HG03565 (cell line): Measurements from ENCODE around the gene ABTB2.
A peak's percentile ranks its signal among the peaks of the same experiment; 100 is the strongest.

ENCODE experiments used
- ATAC-seq: cut with Tn5 transposase; IDR thresholded peaks from one replicate; pipeline ENCODE4 v1.9.1; 2021; ENCODE audit warnings: mild to moderate bottlenecking, moderate library complexity; ENCODE audit not compliant: unreplicated experiment

The ABTB2 gene

GRCh38 chr11:34155057-34155756, 202.6 kb downstream of the ABTB2 start:
- no peak for ATAC-seq

GRCh38 chr11:34154059-34154875, 203.5 kb downstream of the ABTB2 start:
- peak; percentile 52 for ATAC-seq

- no peak for ATAC-seq
Measured at GRCh38 chr11:34151916-34152845, 205.6 kb downstream of the ABTB2 start.

DNA sequence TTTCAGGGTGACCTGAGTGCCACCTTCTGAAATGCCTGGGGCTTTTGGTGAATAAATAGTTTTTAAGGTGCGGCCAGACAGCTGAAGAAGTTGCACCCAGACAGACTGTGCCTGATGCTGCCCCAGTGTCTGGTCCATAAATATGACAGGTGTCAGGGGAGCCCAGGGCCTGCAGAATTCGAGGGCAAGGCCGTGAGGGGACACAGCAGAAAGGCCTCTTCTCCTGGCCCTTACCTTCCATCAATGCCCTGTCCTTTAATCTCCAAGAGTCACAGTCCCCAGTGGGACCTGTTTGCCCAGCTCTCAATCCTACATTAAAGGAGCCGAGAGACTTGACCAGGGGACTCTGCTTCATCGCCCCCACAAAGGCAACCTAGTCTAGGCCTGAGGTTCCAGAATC, 206.6 kb downstream of the ABTB2 start:
- no peak for ATAC-seq

DNA sequence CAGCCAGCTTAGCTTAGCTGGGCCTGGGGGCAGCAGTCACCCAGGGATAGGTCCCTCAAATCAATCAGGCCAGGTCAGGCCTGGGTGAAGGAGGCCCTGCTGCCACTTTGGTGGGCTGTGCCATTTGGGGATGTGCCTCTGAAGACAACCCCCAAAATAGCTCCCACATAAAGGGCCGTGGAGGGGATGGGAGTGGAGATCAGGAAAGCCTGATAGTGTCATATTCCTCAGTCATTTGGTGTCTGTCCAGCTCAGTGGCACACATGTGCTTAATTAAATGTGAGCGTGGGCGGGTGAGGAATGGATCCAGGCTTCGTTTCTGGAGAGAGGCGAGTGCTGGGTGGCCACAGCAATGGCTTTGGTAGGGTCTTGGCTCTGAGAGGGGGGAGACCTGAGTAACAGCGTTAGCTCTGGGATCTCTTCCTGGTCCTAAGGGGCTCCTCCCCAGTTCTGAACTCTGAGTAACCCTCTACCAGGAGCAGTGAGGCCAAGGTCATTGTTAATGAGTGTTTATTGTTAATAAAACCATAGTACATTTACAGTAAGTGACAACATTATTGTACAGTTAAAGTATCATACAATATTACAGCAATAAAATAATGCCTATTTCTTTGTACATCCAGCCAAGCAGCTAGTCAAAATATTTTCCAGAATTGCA, 207.2 kb downstream of the ABTB2 start:
- ATAC-seq = no peak

DNA sequence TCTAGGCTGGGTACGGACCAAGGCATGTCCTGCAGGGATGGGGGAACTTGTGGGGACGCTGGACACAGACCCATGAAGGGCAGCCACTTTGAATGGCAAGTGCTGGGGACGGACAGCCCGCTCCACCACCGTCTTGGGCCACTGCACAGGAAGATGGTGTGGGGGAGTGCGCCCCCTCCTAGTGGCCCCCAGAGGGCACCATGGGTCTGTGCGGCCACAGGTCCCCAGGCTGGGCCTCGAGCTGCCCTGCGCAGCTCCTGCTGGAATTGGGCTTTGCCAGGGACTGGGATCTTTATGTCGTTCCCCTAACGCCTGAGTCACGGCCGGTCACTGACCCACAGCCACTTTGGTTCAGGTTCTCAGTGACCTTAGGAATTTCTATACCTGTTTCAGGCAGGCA, 208.0 kb downstream of the ABTB2 start:
- ATAC-seq = no peak

DNA sequence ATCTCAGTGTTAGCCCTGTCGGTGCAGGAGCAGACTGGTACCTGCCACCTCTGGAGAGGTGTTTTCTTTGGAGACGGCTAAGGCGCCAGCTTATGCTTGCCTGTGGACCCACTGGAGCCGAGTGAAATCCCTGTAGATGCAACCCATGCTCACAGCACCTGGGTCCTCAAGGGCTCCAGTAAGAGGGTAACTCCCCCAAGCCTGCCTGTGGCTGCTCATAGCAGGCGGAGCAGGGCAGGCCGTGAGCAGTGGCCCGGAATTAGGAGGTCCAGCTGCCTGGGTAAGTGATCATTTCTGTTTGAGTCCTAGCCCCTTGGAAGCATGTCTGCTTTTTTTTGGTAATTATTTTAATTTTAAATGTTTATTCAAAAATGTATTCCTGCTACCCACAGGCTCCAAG, 208.5 kb downstream of the ABTB2 start:
- ATAC-seq = no peak

GRCh38 chr11:34148504-34149165, 209.2 kb downstream of the ABTB2 start:
- no peak for ATAC-seq

DNA sequence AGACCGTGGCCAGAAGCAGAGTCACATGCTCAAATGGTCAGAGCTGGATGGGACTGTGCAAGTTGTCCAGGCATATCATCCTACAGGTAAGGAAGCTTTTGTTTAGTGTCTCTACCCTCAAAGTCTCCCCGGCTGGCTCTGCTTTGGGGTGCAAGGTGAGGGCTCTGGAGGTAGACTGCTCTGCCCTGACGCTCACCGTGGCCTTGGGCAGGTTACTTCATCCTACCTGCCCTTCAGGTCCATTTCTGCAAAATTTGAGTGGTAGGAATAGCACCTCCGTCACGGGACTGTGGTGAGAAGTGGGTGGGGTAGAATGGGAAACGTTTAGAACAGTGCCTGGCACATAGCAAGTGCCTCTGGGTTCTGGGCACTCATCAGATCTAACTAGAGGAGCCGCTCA, 210.2 kb downstream of the ABTB2 start:
- no peak for ATAC-seq

- ATAC-seq = no peak
Measured at GRCh38 chr11:34146866-34147265, 210.9 kb downstream of the ABTB2 start.

DNA sequence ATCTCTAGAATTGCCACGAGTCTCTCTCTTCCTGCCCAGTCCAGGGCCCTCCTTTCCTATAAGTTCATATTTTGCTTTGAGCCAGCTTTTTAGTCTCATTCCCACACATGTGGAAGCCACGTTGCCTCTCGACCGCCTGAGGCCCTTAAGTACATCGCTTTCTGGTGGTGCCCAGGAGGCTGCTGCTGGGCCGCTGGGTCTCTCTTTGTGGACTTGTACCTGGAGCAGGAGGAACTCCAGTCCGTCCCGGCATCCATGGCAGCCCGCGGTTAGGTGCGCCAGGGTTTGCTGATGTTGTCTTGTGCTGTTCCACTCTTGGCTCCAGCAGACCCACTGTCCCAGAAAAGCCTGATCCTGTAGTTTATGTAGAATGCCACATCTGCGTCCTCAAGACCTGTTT, 211.4 kb downstream of the ABTB2 start:
- no peak for ATAC-seq

DNA sequence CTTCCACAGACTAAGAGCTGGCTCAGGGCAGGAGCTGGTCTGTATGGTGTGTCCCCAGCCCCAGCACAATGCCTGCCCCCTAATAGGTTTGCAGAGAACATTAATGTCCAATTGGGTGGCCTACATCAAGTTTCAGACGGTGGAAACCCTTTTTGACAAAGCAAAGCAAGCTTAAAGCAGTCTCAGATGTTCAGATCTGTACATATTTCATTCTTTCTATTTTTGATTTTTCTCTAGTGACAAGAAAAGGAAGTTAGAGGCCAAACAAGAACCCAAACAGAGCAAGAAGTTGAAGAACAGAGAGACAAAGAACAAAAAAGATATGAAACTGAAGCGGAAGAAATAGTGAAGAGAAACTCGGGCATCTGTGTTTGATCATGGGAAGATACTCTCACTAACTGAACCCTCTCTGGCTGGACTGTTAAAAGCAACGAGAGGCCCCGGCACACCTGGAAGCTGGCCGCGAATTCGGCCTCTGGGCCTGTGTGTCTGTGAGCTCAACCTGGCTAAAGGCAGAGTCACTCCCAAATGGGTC, 211.9 kb downstream of the ABTB2 start:
- no peak for ATAC-seq

- peak; percentile 62 for ATAC-seq
Measured at GRCh38 chr11:34145073-34145472, 212.7 kb downstream of the ABTB2 start.

GRCh38 chr11:34143048-34143447, 214.8 kb downstream of the ABTB2 start:
- ATAC-seq = no peak

DNA sequence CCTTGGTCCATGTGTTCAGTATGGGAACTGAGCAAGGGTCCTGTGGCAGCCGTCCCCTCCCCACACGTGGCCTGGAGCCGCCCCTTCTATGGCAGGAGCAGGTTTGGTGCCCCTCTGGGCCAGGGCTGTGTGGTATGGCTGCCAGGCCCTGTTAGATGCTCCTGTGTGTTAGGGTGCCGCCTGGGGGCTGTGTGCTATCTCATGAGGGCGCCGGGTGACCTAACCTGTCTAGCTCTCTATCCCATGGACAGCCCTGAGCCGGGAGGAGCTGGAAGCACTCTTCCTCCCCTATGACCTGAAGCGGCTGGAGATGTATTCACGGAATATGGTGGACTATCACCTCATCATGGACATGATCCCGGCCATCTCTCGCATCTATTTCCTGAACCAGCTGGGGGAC, 217.7 kb downstream of the ABTB2 start:
- no peak for ATAC-seq

- no peak for ATAC-seq
Measured at GRCh38 chr11:34139346-34139745, 218.5 kb downstream of the ABTB2 start.

DNA sequence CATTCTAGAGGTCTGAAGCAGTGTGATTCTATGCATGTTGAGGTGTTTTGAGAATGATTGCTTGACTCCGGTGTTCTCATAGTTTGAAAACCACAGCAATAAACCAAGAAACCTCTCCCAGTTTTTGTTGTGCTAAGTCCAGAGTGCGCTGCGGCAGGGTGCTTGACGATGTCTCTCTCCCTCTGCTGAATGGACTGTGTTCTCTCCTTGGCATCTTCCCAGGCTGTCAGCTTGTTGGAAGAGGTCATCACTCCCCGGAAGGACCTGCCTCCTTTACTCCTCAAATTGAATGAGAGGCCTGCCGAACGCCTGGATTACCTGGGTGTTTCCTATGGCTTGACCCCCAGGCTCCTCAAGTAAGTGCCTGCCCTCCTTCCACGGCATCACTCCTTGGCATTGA, 221.4 kb downstream of the ABTB2 start:
- no peak for ATAC-seq

- peak; percentile 46 for ATAC-seq
Measured at GRCh38 chr11:34135439-34135838, 222.4 kb downstream of the ABTB2 start.

DNA sequence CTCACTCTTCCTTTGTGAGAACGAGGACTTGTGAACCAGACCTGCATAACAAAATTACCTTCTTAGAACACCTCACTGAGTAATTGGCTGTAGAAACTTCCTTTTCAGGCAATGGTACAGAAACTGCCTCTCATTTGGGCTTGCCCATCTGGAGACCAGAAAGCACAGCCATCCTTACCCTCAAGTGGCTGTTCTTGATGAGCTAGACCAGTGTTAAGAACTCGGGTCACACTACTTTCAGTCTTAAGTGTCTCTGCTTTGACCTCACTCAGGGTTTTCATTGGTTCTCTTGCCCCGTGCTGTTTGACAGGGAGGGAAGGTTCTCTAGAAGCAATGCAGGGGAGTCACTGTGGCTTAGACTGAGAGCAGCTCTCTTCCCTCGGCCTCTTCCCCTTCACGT, 223.0 kb downstream of the ABTB2 start:
- ATAC-seq = no peak
